Measurements from ENCODE around the gene GALM. TPM values are rescaled to one million over a fixed set of nuclear protein-coding genes. Genes with fewer than 3 reads are reported as not detected.

The GALM gene
- polyA plus RNA-seq, 3 donors, result 3.0 to 3.6 (median 3.1) TPM

DNA sequence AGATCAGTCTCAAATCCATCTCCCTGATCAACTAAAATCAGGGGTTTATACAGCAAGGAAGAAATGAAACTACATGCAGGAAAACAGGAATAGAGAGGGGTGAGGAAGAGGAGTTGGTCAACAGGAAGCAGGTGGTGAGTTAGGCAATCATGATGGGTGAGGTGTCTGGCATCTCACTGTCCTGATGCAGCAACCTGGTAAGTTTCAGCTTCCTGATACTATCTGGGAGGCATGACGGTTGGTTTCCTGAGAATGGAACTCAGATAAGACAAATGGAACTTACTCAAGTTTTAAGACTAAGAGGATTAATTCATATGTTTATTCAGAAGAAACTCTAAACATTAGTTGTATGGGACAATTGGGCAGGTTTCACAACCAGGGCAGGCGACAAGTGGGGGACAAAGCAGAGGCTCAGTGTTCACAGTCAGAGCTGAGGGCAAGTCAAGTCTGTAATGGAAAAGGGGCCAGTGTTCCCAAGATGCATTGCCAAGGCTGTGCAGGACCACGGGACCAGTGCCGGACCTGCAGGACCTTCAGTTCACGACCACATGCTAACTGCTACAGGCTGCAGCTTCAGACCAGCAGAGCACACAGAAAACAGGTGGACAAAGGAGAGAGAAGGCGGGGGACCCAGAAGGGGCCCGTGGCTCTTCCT lies 17.7 kb upstream of the GALM start:
- Histone ChIP-seq H3K79me2 (ENCODE audit: insufficient read depth, low read length) (no peaks in the 10 kb centered on the region), H2AFZ (ENCODE audit: insufficient read depth, low read depth, low read length, poor library complexity, severe bottlenecking) (no peak overlapping the region), H3K9me3 (replicated peaks in 1 of 2; ENCODE audit: control insufficient read depth in 1 of 2, insufficient read depth in 1 of 2, low read length in 2 of 2) (peaks cover 29 to 32% of the 10 kb centered on the region in 2 donors), H3K4me2 (replicated peaks; ENCODE audit: extremely low read depth, low read length, poor library complexity, severe bottlenecking) (no peak overlapping the region), H3K4me3 (replicated peaks in 1 of 3; ENCODE audit: low read depth in 2 of 3, low read length in 3 of 3) (peak overlapping the region in 1 of 3 experiments; percentile 33), H3K27me3 (ENCODE audit: control insufficient read depth in 2 of 2, insufficient read depth in 2 of 2, low read length in 2 of 2) (no peaks in the 10 kb centered on the region), H3K9ac (ENCODE audit: insufficient read depth, low read length, poor library complexity, severe bottlenecking) (no peak overlapping the region), H3K27ac (ENCODE audit: low read depth in 1 of 2, low read length in 2 of 2) (peak overlapping the region in 1 of 2 donors; percentile 57), H3K36me3 (replicated peaks in 1 of 2; ENCODE audit: control insufficient read depth in 1 of 2, insufficient read depth in 2 of 2, low read length in 2 of 2) (no peaks in the 10 kb centered on the region), H3K4me1 (ENCODE audit: control insufficient read depth in 1 of 2, insufficient read depth in 2 of 2, low read length in 2 of 2) (peaks cover 34 to 41% of the 10 kb centered on the region in 2 donors), H4K20me1 (ENCODE audit: insufficient read depth, low read length) (no peaks in the 10 kb centered on the region)
- Mint-ChIP-seq H3K4me1 (peaks cover 37% of the 10 kb centered on the region), H3K27ac (peak overlapping the region; percentile 44 to 84 (median 56)), H3K4me3 (peak overlapping the region in 1 of 2 donors; percentile 51), H3K9me3 (peaks cover 26 to 45% (median 31%) of the 10 kb centered on the region in 7 donors), H3K36me3 (peaks cover 7 to 8% of the 10 kb centered on the region in 2 donors), H3K27me3 (ENCODE audit: low read depth in 3 of 3) (peaks cover 0 to 5% (median 0%) of the 10 kb centered on the region in 3 donors)
- 92% methylated on average over 4 of the region's 7 CpGs for WGBS (ENCODE audit: insufficient coverage)
- TF ChIP-seq, protein P1, sequence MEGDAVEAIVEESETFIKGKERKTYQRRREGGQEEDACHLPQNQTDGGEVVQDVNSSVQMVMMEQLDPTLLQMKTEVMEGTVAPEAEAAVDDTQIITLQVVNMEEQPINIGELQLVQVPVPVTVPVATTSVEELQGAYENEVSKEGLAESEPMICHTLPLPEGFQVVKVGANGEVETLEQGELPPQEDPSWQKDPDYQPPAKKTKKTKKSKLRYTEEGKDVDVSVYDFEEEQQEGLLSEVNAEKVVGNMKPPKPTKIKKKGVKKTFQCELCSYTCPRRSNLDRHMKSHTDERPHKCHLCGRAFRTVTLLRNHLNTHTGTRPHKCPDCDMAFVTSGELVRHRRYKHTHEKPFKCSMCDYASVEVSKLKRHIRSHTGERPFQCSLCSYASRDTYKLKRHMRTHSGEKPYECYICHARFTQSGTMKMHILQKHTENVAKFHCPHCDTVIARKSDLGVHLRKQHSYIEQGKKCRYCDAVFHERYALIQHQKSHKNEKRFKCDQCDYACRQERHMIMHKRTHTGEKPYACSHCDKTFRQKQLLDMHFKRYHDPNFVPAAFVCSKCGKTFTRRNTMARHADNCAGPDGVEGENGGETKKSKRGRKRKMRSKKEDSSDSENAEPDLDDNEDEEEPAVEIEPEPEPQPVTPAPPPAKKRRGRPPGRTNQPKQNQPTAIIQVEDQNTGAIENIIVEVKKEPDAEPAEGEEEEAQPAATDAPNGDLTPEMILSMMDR (IDR thresholded peaks at IDR 0.05), result no peak
- intact Hi-C loops (cut with micrococcal nuclease), result no loop called here
- peak; percentile 35 to 74 (median 60) for DNase-seq

DNA sequence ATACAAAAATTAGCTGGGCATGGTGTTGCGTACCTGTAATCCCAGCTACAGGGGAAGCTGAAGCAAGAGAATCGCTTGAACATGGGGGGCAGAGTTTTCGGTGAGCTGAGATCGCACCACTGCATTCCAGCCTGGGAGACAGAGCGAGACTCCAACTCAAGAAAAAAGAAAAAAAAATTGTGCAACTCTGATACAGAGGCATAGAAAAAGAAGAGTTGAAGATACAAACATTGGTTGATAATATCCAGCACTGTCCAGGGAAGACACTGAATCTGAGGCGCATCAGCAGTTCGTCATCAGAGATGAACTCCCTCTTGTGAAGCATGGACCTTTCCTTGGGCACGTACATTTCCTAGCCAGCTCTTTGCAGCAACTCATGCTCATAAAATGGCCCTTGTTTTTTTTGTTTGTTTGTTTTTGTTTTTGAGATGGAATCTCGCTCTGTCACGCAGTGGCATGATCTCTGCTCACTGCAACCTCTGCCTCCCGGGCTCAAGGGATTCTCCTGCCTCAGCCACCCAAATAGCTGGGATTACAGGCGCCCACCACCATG lies 16.7 kb upstream of the GALM start:
- peaks cover 0 to 5% (median 0%) of the 10 kb centered on the region in 3 donors for H3K27me3 Mint-ChIP-seq (ENCODE audit: low read depth in 3 of 3)
- intact Hi-C loops (cut with micrococcal nuclease), result no loop called here
- Histone ChIP-seq H3K4me2 (replicated peaks; ENCODE audit: extremely low read depth, low read length, poor library complexity, severe bottlenecking) (no peak overlapping the region), H4K20me1 (ENCODE audit: insufficient read depth, low read length) (no peaks in the 10 kb centered on the region), H3K36me3 (replicated peaks in 1 of 2; ENCODE audit: control insufficient read depth in 1 of 2, insufficient read depth in 2 of 2, low read length in 2 of 2) (no peaks in the 10 kb centered on the region), H3K27ac (ENCODE audit: low read depth in 1 of 2, low read length in 2 of 2) (no peak overlapping the region), H3K4me3 (replicated peaks in 1 of 3; ENCODE audit: low read depth in 2 of 3, low read length in 3 of 3) (peak overlapping the region in 1 of 3 experiments; percentile 33), H3K27me3 (ENCODE audit: control insufficient read depth in 2 of 2, insufficient read depth in 2 of 2, low read length in 2 of 2) (no peaks in the 10 kb centered on the region), H3K4me1 (ENCODE audit: control insufficient read depth in 1 of 2, insufficient read depth in 2 of 2, low read length in 2 of 2) (peaks cover 38 to 44% of the 10 kb centered on the region in 2 donors), H3K79me2 (ENCODE audit: insufficient read depth, low read length) (no peaks in the 10 kb centered on the region), H3K9me3 (replicated peaks in 1 of 2; ENCODE audit: control insufficient read depth in 1 of 2, insufficient read depth in 1 of 2, low read length in 2 of 2) (peaks cover 25 to 29% of the 10 kb centered on the region in 2 donors), H3K9ac (ENCODE audit: insufficient read depth, low read length, poor library complexity, severe bottlenecking) (no peak overlapping the region), H2AFZ (ENCODE audit: insufficient read depth, low read depth, low read length, poor library complexity, severe bottlenecking) (no peak overlapping the region)
- DNase-seq, result no peak
- H3K27ac Mint-ChIP-seq, result peak overlapping the region in 1 of 7 donors; percentile 20
- H3K9me3 Mint-ChIP-seq, result peaks cover 26 to 41% (median 29%) of the 10 kb centered on the region in 7 donors
- H3K4me1 Mint-ChIP-seq, result peaks cover 42% of the 10 kb centered on the region
- TF ChIP-seq, protein P1 (IDR thresholded peaks at IDR 0.05), result no peak
- H3K36me3 Mint-ChIP-seq, result peaks cover 7 to 8% of the 10 kb centered on the region in 2 donors
- WGBS (ENCODE audit: insufficient coverage), result 95% methylated on average over 7 of the region's 12 CpGs
- no peak overlapping the region for H3K4me3 Mint-ChIP-seq

Data from CD14-positive monocyte (primary cell).